HepG2 (cell line): ENCODE results near the gene NFATC3. TPM values are rescaled to one million over a fixed set of nuclear protein-coding genes. Genes with fewer than 3 reads are reported as not detected.

Experiments
- ARNT ChIP-seq: fragments of 450-650 bp; IDR thresholded peaks from 2 replicates; pipeline ENCODE4 v1.6.1; 2017
- GABPA ChIP-seq, 2 experiments: IDR thresholded peaks; 2 replicates each; pipeline ENCODE4 v1.6.1; 2011 to 2016; ENCODE audit warnings: low read depth in 2 of 2, low read length in 1 of 2, missing biosample characterization in 1 of 2, missing genetic modification characterization in 1 of 2
- HHEX ChIP-seq: IDR thresholded peaks from 2 replicates; pipeline ENCODE4 v1.6.1; 2016; ENCODE audit warnings: control low read depth
- KDM1A ChIP-seq: IDR thresholded peaks from 2 replicates; pipeline ENCODE4 v1.6.1; 2016; ENCODE audit warnings: missing compliant biosample characterization
- KLF9 ChIP-seq: IDR thresholded peaks from 2 replicates; pipeline ENCODE4 v1.6.1; 2016; ENCODE audit warnings: low read depth
- LBX2 ChIP-seq: sonication (generic); formaldehyde crosslinking; IDR thresholded peaks from 2 replicates; pipeline ENCODE4 v1.5.0; 2020; ENCODE audit warnings: missing genetic modification reagents, mild to moderate bottlenecking, borderline replicate concordance
- NFIC ChIP-seq: IDR thresholded peaks from 2 replicates; pipeline ENCODE4 v1.6.1; 2012; ENCODE audit warnings: mild to moderate bottlenecking, low read length, inconsistent platforms
- POLR2AphosphoS5 ChIP-seq: IDR thresholded peaks from 2 replicates; pipeline ENCODE4 v1.6.1; 2012; ENCODE audit warnings: low read depth, low read length
- RXRA ChIP-seq: sonication (generic); formaldehyde crosslinking; IDR thresholded peaks from 2 replicates; pipeline ENCODE4 v1.5.1; 2020; ENCODE audit warnings: missing genetic modification reagents
- SMAD3 ChIP-seq: sonication (generic); formaldehyde crosslinking; IDR thresholded peaks from 2 replicates; pipeline ENCODE4 v1.4.0; 2020; ENCODE audit warnings: missing genetic modification reagents
- TFDP2 ChIP-seq: sonication (generic); formaldehyde crosslinking; IDR thresholded peaks from 2 replicates; pipeline ENCODE4 v1.4.0; 2020; ENCODE audit warnings: missing genetic modification reagents
- U2AF2 ChIP-seq: fragments of 200-400 bp; formaldehyde crosslinking; IDR thresholded peaks from 2 replicates; pipeline ENCODE4 v1.6.1; 2017; ENCODE audit warnings: low read depth, mild to moderate bottlenecking, low read length
- ZNF232 ChIP-seq: sonication (generic); formaldehyde crosslinking; IDR thresholded peaks from 2 replicates; pipeline ENCODE4 v1.4.0; 2020; ENCODE audit warnings: missing genetic modification reagents, borderline replicate concordance
- ZNF264 ChIP-seq: sonication (generic); formaldehyde crosslinking; IDR thresholded peaks from 2 replicates; pipeline ENCODE4 v1.4.0; 2020; ENCODE audit warnings: missing genetic modification reagents
- ZNF333 ChIP-seq: sonication (generic); formaldehyde crosslinking; IDR thresholded peaks from 2 replicates; pipeline ENCODE4 v1.4.0; 2020; ENCODE audit warnings: mild to moderate bottlenecking, missing genetic modification reagents, borderline replicate concordance
- ZNF446 ChIP-seq: sonication (generic); formaldehyde crosslinking; IDR thresholded peaks from 2 replicates; pipeline ENCODE4 v1.5.0; 2020; ENCODE audit warnings: mild to moderate bottlenecking, missing genetic modification reagents
- ZNF510 ChIP-seq: sonication (generic); formaldehyde crosslinking; IDR thresholded peaks from 2 replicates; pipeline ENCODE4 v1.4.0; 2020; ENCODE audit warnings: low read depth, mild to moderate bottlenecking, missing genetic modification reagents
- ZNF616 ChIP-seq: sonication (generic); formaldehyde crosslinking; IDR thresholded peaks from 2 replicates; pipeline ENCODE4 v1.5.0; 2020; ENCODE audit warnings: low read depth, mild to moderate bottlenecking, missing genetic modification reagents
- polyA plus RNA-seq, 8 experiments: library from polyadenylated mRNA; depleted of rRNA in 3 of 8; stranded (reverse) in 7 of 8; unstranded in 1 of 8; fragments of >200 nt; fragmentation: Illumina TruSeq in 4 of 8; extraction: Trizol in 4 of 8; gene quantifications; 2 replicates each; pipeline versions ENCODE4 v1.2.1 to v1.2.3, GENCODE V29; 2011 to 2016; ENCODE audit warnings: low read depth in 4 of 8, missing spikeins in 1 of 8, mixed read lengths in 1 of 8; ENCODE audit not compliant: insufficient read depth in 1 of 8
- total RNA-seq, 5 experiments: library from RNA; depleted of rRNA; stranded (reverse); fragments of >200 nt; fragmentation: Illumina TruSeq; extraction: Trizol; gene quantifications; 2 replicates each; pipeline ENCODE4 v1.2.3, GENCODE V29; 2016; ENCODE audit warnings: low read depth in 1 of 5
- TF ChIP-seq, protein P1 (sequence below): sonication (generic); formaldehyde crosslinking; IDR thresholded peaks from 2 replicates; pipeline ENCODE4 v1.4.0; 2020; ENCODE audit warnings: missing genetic modification reagents
- TF ChIP-seq, protein P2 (sequence below): IDR thresholded peaks from 2 replicates; pipeline ENCODE4 v1.6.1; 2016
- TF ChIP-seq, protein P3 (sequence below): sonication (generic); formaldehyde crosslinking; IDR thresholded peaks from 2 replicates; pipeline ENCODE4 v1.4.0; 2020; ENCODE audit warnings: mild to moderate bottlenecking, missing genetic modification reagents
- TF ChIP-seq, protein P4 (sequence below): sonication (generic); formaldehyde crosslinking; IDR thresholded peaks from 2 replicates; pipeline ENCODE4; 2020; ENCODE audit warnings: missing genetic modification reagents, mild to moderate bottlenecking, borderline replicate concordance

Gene NFATC3
- total and polyA plus RNA-seq, 2 of the 13 experiments (the other 11 are each of a cell fraction or from before 2014, with no cell fraction given) = 52.6 to 62.7 TPM

DNA sequence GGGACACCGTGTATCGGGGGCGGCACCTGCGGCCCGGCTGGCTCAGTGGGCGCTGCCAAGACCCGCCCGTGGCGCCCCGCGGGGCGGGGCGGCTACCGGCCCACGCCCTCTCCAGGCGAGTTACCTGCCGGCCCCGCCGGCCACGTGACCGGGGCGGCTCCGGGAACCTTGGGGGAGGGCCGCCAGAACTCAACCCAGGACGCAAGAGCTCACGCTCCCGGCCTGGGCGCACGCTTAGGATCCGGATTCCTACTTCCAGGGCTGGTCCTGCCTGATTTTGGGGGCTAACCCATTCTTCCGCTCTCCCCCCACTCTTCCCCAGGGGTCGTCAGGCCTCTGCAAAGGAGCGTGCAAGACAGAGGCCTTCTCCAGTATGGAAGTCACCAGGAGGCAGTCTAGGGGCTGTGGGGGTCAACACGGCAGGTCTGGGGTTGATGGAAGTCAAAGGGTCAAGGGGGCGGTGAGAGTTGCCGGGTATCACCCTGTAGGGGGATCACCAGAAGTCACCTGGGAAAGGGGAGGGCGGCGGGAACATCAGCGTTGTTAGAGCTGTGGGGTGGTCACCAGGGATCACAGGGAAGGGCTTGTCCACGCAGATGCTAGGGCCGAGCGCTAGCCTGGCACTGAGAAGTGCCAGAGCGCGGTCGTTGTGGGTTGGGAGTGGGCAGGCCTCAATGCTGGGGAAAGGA, 151.1 kb downstream of the NFATC3 start (continued):
- TF ChIP-seq, protein P1, sequence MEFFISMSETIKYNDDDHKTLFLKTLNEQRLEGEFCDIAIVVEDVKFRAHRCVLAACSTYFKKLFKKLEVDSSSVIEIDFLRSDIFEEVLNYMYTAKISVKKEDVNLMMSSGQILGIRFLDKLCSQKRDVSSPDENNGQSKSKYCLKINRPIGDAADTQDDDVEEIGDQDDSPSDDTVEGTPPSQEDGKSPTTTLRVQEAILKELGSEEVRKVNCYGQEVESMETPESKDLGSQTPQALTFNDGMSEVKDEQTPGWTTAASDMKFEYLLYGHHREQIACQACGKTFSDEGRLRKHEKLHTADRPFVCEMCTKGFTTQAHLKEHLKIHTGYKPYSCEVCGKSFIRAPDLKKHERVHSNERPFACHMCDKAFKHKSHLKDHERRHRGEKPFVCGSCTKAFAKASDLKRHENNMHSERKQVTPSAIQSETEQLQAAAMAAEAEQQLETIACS (CRISPR knock-in tag) = no peak
- TF ChIP-seq U2AF2 = 0 out of 2 replicates have a peak, but pooled peaks have one; percentile 21
- TF ChIP-seq, protein P2, sequence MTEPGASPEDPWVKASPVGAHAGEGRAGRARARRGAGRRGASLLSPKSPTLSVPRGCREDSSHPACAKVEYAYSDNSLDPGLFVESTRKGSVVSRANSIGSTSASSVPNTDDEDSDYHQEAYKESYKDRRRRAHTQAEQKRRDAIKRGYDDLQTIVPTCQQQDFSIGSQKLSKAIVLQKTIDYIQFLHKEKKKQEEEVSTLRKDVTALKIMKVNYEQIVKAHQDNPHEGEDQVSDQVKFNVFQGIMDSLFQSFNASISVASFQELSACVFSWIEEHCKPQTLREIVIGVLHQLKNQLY (CRISPR knock-in tag) = peak; percentile 37; the same call in 1 of the 2 replicates
- 0 out of 2 replicates have a peak, but pooled peaks have one; percentile 14 for TF ChIP-seq SMAD3
- TF ChIP-seq LBX2 (CRISPR knock-in tag) = 0 out of 2 replicates have a peak, but pooled peaks have one; percentile 3
- TF ChIP-seq KDM1A = no peak
- no peak for TF ChIP-seq ZNF616 (CRISPR knock-in tag)
- no peak for TF ChIP-seq ZNF264 (CRISPR knock-in tag)
- peak; percentile 88 for TF ChIP-seq POLR2AphosphoS5
- peak; percentile 42; the same call in 1 of the 2 replicates for TF ChIP-seq TFDP2
- no peak for TF ChIP-seq ARNT
- no peak for TF ChIP-seq GABPA (IDR thresholded peaks at IDR 0.05; ENCODE audit: low read depth, low read length)
- TF ChIP-seq GABPA (CRISPR knock-in tag; IDR thresholded peaks at IDR 0.05; ENCODE audit: low read depth) = no peak
- no peak for TF ChIP-seq KLF9 (CRISPR knock-in tag)
- TF ChIP-seq ZNF333 (CRISPR knock-in tag) = peak; percentile 94; the same call in 1 of the 2 replicates
- peak; percentile 14; the same call in 1 of the 2 replicates for TF ChIP-seq ZNF446 (CRISPR knock-in tag)
- TF ChIP-seq ZNF510 (CRISPR knock-in tag) = 0 out of 2 replicates have a peak, but pooled peaks have one; percentile 43
- no peak; the same call in 1 of the 2 replicates for TF ChIP-seq NFIC
- TF ChIP-seq, protein P3, sequence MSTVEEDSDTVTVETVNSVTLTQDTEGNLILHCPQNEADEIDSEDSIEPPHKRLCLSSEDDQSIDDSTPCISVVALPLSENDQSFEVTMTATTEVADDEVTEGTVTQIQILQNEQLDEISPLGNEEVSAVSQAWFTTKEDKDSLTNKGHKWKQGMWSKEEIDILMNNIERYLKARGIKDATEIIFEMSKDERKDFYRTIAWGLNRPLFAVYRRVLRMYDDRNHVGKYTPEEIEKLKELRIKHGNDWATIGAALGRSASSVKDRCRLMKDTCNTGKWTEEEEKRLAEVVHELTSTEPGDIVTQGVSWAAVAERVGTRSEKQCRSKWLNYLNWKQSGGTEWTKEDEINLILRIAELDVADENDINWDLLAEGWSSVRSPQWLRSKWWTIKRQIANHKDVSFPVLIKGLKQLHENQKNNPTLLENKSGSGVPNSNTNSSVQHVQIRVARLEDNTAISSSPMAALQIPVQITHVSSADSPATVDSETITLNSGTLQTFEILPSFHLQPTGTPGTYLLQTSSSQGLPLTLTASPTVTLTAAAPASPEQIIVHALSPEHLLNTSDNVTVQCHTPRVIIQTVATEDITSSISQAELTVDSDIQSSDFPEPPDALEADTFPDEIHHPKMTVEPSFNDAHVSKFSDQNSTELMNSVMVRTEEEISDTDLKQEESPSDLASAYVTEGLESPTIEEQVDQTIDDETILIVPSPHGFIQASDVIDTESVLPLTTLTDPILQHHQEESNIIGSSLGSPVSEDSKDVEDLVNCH (CRISPR knock-in tag) = no peak
- TF ChIP-seq HHEX (CRISPR knock-in tag) = no peak
- peak; percentile 11; the same call in 1 of the 2 replicates for TF ChIP-seq RXRA (CRISPR knock-in tag)
- TF ChIP-seq ZNF232 (CRISPR knock-in tag) = peak; percentile 33; the same call in 1 of the 2 replicates
- TF ChIP-seq, protein P4, sequence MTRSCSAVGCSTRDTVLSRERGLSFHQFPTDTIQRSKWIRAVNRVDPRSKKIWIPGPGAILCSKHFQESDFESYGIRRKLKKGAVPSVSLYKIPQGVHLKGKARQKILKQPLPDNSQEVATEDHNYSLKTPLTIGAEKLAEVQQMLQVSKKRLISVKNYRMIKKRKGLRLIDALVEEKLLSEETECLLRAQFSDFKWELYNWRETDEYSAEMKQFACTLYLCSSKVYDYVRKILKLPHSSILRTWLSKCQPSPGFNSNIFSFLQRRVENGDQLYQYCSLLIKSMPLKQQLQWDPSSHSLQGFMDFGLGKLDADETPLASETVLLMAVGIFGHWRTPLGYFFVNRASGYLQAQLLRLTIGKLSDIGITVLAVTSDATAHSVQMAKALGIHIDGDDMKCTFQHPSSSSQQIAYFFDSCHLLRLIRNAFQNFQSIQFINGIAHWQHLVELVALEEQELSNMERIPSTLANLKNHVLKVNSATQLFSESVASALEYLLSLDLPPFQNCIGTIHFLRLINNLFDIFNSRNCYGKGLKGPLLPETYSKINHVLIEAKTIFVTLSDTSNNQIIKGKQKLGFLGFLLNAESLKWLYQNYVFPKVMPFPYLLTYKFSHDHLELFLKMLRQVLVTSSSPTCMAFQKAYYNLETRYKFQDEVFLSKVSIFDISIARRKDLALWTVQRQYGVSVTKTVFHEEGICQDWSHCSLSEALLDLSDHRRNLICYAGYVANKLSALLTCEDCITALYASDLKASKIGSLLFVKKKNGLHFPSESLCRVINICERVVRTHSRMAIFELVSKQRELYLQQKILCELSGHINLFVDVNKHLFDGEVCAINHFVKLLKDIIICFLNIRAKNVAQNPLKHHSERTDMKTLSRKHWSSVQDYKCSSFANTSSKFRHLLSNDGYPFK = no peak; the same call in 1 of the 2 replicates
